ENCODE data around the gene ADI1.

GRCh38 chr2:3466482-3466863, 52.9 kb downstream of the ADI1 start:
- TF ChIP-seq CTCF (IDR thresholded peaks at IDR 0.05) (no peak), ZFX (IDR thresholded peaks at IDR 0.05; ENCODE audit: borderline replicate concordance) (no peak)

Data from 22Rv1 (cell line).